C4-2B (cell line): ENCODE measurements around the gene CEL.
"Not testable (repeated sequence)": the region's sequence is repeated elsewhere in the genome, so short reads cannot be mapped to it uniquely, and the experiment has no call there.

Experiments used
- CTCF ChIP-seq: fragments of 450-650 bp; conservative IDR thresholded peaks from 2 replicates; pipeline ENCODE4 v1.5.1; 2017; ENCODE audit warnings: mild to moderate bottlenecking
- ZFX ChIP-seq: fragments of 450-650 bp; IDR thresholded peaks from 2 replicates; pipeline ENCODE4 v1.6.1; 2017

- not testable (repeated sequence) for TF ChIP-seq CTCF, ZFX
These were observed 19.3 kb downstream of the CEL start for GRCh38 chr9:133080786-133081779.
